GM21423 (cell line): Measurements from ENCODE around the gene HOXA7.

Source experiments
- ATAC-seq: cut with Tn5 transposase; IDR thresholded peaks from one replicate; pipeline ENCODE4 v1.9.1; 2021; ENCODE audit warnings: mild to moderate bottlenecking, moderate library complexity; ENCODE audit not compliant: unreplicated experiment

HOXA7 gene

GRCh38 chr7:27109466-27110185 lies 46.8 kb downstream of the HOXA7 start:
- ATAC-seq: no peak

- no peak for ATAC-seq
Observed at GRCh38 chr7:27108390-27109127, 47.9 kb downstream of the HOXA7 start.

GRCh38 chr7:27107391-27108381 lies 48.8 kb downstream of the HOXA7 start:
- ATAC-seq: no peak

GRCh38 chr7:27106901-27107240 lies 49.6 kb downstream of the HOXA7 start:
- ATAC-seq: no peak

GRCh38 chr7:27106181-27106900 lies 50.1 kb downstream of the HOXA7 start:
- ATAC-seq: no peak

GRCh38 chr7:27105301-27106031 lies 51.0 kb downstream of the HOXA7 start:
- ATAC-seq: no peak

GRCh38 chr7:27104341-27105058 lies 52.0 kb downstream of the HOXA7 start:
- no peak for ATAC-seq
